ENCODE measurements around the gene PATL2.
A peak's percentile ranks its signal among the peaks of the same experiment; 100 is the strongest.
"Not testable (repeated sequence)": the region's sequence is repeated elsewhere in the genome, so short reads cannot be mapped to it uniquely, and the experiment has no call there.

PATL2 gene

GRCh38 chr15:44690245-44690644 is 20.9 kb downstream of the PATL2 start:
- not testable (repeated sequence) for DNase-seq (ENCODE audit: low read depth)

GRCh38 chr15:44689318-44689717 is 21.8 kb downstream of the PATL2 start:
- not testable (repeated sequence) for DNase-seq (ENCODE audit: low read depth)

GRCh38 chr15:44682809-44683682 is 28.1 kb downstream of the PATL2 start:
- not testable (repeated sequence) for DNase-seq (ENCODE audit: low read depth)

- no peak for DNase-seq (ENCODE audit: low read depth)
Observed at GRCh38 chr15:44682211-44682610, 28.9 kb downstream of the PATL2 start.

GRCh38 chr15:44676676-44677075 is 34.4 kb downstream of the PATL2 start:
- no peak for DNase-seq (ENCODE audit: low read depth)

- no peak for DNase-seq (ENCODE audit: low read depth)
Observed at GRCh38 chr15:44675911-44676310, 35.2 kb downstream of the PATL2 start.

GRCh38 chr15:44673639-44674038 is 37.5 kb downstream of the PATL2 start:
- DNase-seq (ENCODE audit: low read depth), result no peak

- DNase-seq (ENCODE audit: low read depth), result no peak
Observed at GRCh38 chr15:44670087-44670950, 40.8 kb downstream of the PATL2 start.

- no peak for DNase-seq (ENCODE audit: low read depth)
Observed at GRCh38 chr15:44668921-44669320, 42.2 kb downstream of the PATL2 start.

GRCh38 chr15:44667039-44667360 is 44.1 kb downstream of the PATL2 start:
- DNase-seq (ENCODE audit: low read depth), result no peak

- DNase-seq (ENCODE audit: low read depth), result no peak
Observed at GRCh38 chr15:44666210-44667038, 44.7 kb downstream of the PATL2 start.

- peak; percentile 97 for DNase-seq (ENCODE audit: low read depth)
Observed at GRCh38 chr15:44663410-44664308, 47.5 kb downstream of the PATL2 start, which contains the start of gene SPG11. Gene SPG11, minus strand, starts transcription at chr15:44663662. Its CDS starts 15 bp downstream, at chr15:44663647.

GRCh38 chr15:44662478-44663409 is 48.4 kb downstream of the PATL2 start:
- DNase-seq (ENCODE audit: low read depth), result peak; percentile 26

GRCh38 chr15:44661576-44661975 is 49.5 kb downstream of the PATL2 start:
- no peak for DNase-seq (ENCODE audit: low read depth)

GRCh38 chr15:44659056-44659455 is 52.1 kb downstream of the PATL2 start:
- DNase-seq (ENCODE audit: low read depth), result no peak

- DNase-seq (ENCODE audit: low read depth), result no peak
Observed at GRCh38 chr15:44657378-44657777, 53.7 kb downstream of the PATL2 start.

- DNase-seq (ENCODE audit: low read depth), result no peak
Observed at GRCh38 chr15:44656913-44657312, 54.2 kb downstream of the PATL2 start.

GRCh38 chr15:44656298-44656697 is 54.8 kb downstream of the PATL2 start:
- no peak for DNase-seq (ENCODE audit: low read depth)

- peak; percentile 66 for DNase-seq (ENCODE audit: low read depth)
Observed at GRCh38 chr15:44654858-44655257, 56.3 kb downstream of the PATL2 start.

- no peak for DNase-seq (ENCODE audit: low read depth)
Observed at GRCh38 chr15:44647637-44648036, 63.5 kb downstream of the PATL2 start.
